ENCODE data around the gene PSTPIP2. TPM values are rescaled to one million over a fixed set of nuclear protein-coding genes. Genes with fewer than 3 reads are reported as not detected.
"Not testable (repeated sequence)": the region's sequence is repeated elsewhere in the genome, so short reads cannot be mapped to it uniquely, and the experiment has no call there.

The PSTPIP2 gene
- total RNA-seq, 6 experiments from 2014 or later, result 4.0 to 15.2 (median 8.6) TPM

DNA sequence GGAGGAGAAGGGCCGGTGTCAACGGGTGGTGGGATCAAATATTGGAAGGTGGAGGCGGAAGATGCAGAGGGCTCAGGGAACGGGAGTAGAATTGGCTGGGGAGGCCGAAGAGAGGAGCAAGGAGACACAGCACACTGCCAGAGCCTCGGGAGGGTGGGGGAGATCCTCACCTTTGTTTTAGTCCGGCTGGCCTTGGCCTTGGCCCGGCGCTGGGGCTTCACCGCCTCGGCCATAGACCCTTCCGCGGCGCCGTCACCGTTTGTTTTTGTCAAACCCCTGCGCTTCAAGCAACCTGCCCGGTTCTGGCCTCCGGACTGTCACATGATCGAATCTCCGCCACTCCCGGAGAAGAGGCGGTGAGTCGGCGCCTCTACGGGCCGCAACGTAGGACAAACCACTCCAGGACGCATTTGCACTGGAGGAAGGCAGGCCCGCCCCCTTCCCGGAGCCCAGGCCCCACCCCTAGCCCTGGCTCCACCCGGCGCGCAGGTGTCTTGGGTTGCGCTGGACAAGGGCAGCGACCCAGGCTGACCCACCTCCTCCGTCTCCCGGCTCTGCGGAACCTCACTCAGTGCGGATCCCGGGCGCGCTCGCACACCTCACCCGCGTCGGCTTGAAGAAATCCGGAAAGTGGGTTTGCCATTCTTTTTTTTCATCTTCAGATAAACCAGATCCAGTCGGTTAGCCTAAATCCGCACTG is 104.9 kb downstream of the PSTPIP2 start, which contains the start of gene EPG5:
Gene EPG5, minus strand, starts transcription at position 323 of the 700 bp plus-strand sequence. Its CDS starts 90 bp downstream, at position 233.
- ATAC-seq (peak; percentile 98 to 100 (median 100)), DNase-seq (peak; percentile 96 to 99 (median 99))
- TF ChIP-seq CTCF (IDR thresholded peaks at IDR 0.05) (no peak), POLR2A (IDR thresholded peaks at IDR 0.05) (peak; percentile 87)
- H3K9me3 ChIP-seq, result no peaks in the 10 kb centered on the region
- intact Hi-C loops (cut with DNase I), result no loop called here
- peak within 1 kb of the TSS; percentile 81 to 93 (median 90) for H3K4me3 ChIP-seq
- H3K4me1 ChIP-seq, result peaks cover 0 to 11% (median 4%) of the 10 kb centered on the region in 4 donors
- no peaks in the 10 kb centered on the region for H3K36me3 ChIP-seq
- H3K27ac ChIP-seq, result peak within 1 kb of the TSS; percentile 65 to 86 (median 73)
- WGBS (ENCODE audit: insufficient coverage, low coverage, low lambda C conversion rate, missing lambda C conversion rate), result 0% methylated on average over 24 of the region's 50 CpGs
- H3K27me3 ChIP-seq, result no peaks in the 10 kb centered on the region

DNA sequence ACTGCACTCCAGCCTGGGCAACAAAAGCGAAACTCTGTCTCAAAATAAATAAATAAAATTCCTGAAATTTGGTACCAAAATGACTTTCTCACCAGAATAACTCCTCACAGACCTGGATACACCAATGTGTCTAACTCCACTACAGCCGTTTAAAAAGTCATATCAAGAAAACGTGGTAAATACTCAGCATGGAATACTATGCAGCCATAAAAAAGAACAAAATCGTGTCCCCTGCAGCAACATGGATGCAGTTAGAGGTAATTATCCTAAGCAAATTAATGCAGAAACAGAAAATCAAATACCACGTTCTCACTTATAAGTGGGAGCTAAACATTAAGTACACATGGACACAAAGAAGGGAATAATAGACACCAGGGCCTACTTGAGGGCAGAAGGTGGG is 107.1 kb downstream of the PSTPIP2 start:
- H3K36me3 ChIP-seq; H3K9me3 ChIP-seq; H3K27me3 ChIP-seq; H3K4me3 ChIP-seq; ATAC-seq; H3K27ac ChIP-seq; DNase-seq; intact Hi-C loops (cut with DNase I): not testable (repeated sequence)
- peaks cover 0 to 11% (median 4%) of the 10 kb centered on the region in 4 donors for H3K4me1 ChIP-seq
- 93% methylated on average over 5 of the region's 5 CpGs for WGBS (ENCODE audit: insufficient coverage, low coverage, low lambda C conversion rate, missing lambda C conversion rate)

GRCh38 chr18:45962866-45963265 is 109.2 kb downstream of the PSTPIP2 start:
- Histone ChIP-seq H3K4me3 (no peak overlapping the region), H3K36me3 (peaks cover 0 to 2% (median 0%) of the 10 kb centered on the region in 4 donors), H3K9me3 (no peaks in the 10 kb centered on the region), H3K4me1 (peaks cover 0 to 18% (median 4%) of the 10 kb centered on the region in 4 donors), H3K27me3 (no peaks in the 10 kb centered on the region), H3K27ac (peak overlapping the region in 1 of 3 donors; percentile 39)
- TF ChIP-seq POLR2A (IDR thresholded peaks at IDR 0.05) (no peak), CTCF (IDR thresholded peaks at IDR 0.05) (no peak)
- intact Hi-C loops (cut with DNase I), result no loop called here
- 71% methylated on average over 5 of the region's 5 CpGs for WGBS (ENCODE audit: insufficient coverage, low coverage, low lambda C conversion rate, missing lambda C conversion rate)
- DNase-seq, result no peak
- no peak for ATAC-seq

GRCh38 chr18:45962461-45962860 is 109.6 kb downstream of the PSTPIP2 start:
- H3K27ac ChIP-seq, result peak overlapping the region in 1 of 3 donors; percentile 39

GRCh38 chr18:45959484-45959883 is 112.6 kb downstream of the PSTPIP2 start:
- H3K9me3 ChIP-seq; ATAC-seq; H3K27me3 ChIP-seq; H3K4me1 ChIP-seq; DNase-seq; H3K4me3 ChIP-seq; H3K27ac ChIP-seq; intact Hi-C loops (cut with DNase I): not testable (repeated sequence)
- peaks cover 0 to 14% (median 3%) of the 10 kb centered on the region in 4 donors for H3K36me3 ChIP-seq
- 96% methylated on average over 6 of the region's 7 CpGs for WGBS (ENCODE audit: insufficient coverage, low coverage, low lambda C conversion rate, missing lambda C conversion rate)

More at GRCh38 chr18:45962461-45962860, 109.6 kb downstream of the PSTPIP2 start:
- TF ChIP-seq CTCF (IDR thresholded peaks at IDR 0.05) (no peak), POLR2A (IDR thresholded peaks at IDR 0.05) (no peak)
- intact Hi-C loops (cut with DNase I), result no loop called here
- Histone ChIP-seq H3K9me3 (no peaks in the 10 kb centered on the region), H3K36me3 (peaks cover 0 to 2% (median 0%) of the 10 kb centered on the region in 4 donors), H3K4me1 (peaks cover 0 to 18% (median 4%) of the 10 kb centered on the region in 4 donors), H3K27me3 (no peaks in the 10 kb centered on the region), H3K4me3 (no peak overlapping the region)
- ATAC-seq, result peak in 2 of 4 donors; percentile 4 to 53
- DNase-seq, result no peak
- 32% methylated on average over 2 of the region's 2 CpGs for WGBS (ENCODE audit: insufficient coverage, low coverage, low lambda C conversion rate, missing lambda C conversion rate)

All from right lobe of liver (tissue), 6 donors.